ENCODE results near the gene RASGEF1B.

GRCh38 chr4:81405900-81406401 is 65.8 kb downstream of the RASGEF1B start:
- TF ChIP-seq POLR2A (IDR thresholded peaks at IDR 0.05): no peak
- TF ChIP-seq, protein P1, sequence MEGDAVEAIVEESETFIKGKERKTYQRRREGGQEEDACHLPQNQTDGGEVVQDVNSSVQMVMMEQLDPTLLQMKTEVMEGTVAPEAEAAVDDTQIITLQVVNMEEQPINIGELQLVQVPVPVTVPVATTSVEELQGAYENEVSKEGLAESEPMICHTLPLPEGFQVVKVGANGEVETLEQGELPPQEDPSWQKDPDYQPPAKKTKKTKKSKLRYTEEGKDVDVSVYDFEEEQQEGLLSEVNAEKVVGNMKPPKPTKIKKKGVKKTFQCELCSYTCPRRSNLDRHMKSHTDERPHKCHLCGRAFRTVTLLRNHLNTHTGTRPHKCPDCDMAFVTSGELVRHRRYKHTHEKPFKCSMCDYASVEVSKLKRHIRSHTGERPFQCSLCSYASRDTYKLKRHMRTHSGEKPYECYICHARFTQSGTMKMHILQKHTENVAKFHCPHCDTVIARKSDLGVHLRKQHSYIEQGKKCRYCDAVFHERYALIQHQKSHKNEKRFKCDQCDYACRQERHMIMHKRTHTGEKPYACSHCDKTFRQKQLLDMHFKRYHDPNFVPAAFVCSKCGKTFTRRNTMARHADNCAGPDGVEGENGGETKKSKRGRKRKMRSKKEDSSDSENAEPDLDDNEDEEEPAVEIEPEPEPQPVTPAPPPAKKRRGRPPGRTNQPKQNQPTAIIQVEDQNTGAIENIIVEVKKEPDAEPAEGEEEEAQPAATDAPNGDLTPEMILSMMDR (IDR thresholded peaks at IDR 0.05): peak; percentile 64 to 86 (median 70)

Measured in uterus (tissue), 2 donors.